Activated naive CD4-positive, alpha-beta T cell treated with Interleukin-2 at 50 U/mL for 16 hours (primary cell): ENCODE data around the gene ZBTB8A.
A peak's percentile ranks its signal among the peaks of the same experiment; 100 is the strongest.
"Not testable (repeated sequence)": the region's sequence is repeated elsewhere in the genome, so short reads cannot be mapped to it uniquely, and the experiment has no call there.

ENCODE experiments used
- DNase-seq: peaks from one replicate; pipeline ENCODE4 v3.0.0-alpha.2; 2020

Gene ZBTB8A

GRCh38 chr1:32539584-32540571, 651 bp downstream of the ZBTB8A start:
- peak; percentile 8 for DNase-seq

- DNase-seq, result no peak
These were observed 1.4 kb downstream of the ZBTB8A start for GRCh38 chr1:32540605-32541004.

- no peak for DNase-seq
These were observed 1.9 kb downstream of the ZBTB8A start for GRCh38 chr1:32541064-32541566.

GRCh38 chr1:32546611-32547010, 7.4 kb downstream of the ZBTB8A start:
- DNase-seq, result no peak

GRCh38 chr1:32549616-32550015, 10.4 kb downstream of the ZBTB8A start:
- DNase-seq, result no peak

GRCh38 chr1:32554288-32554687, 15.1 kb downstream of the ZBTB8A start:
- DNase-seq, result no peak

- not testable (repeated sequence) for DNase-seq
These were observed 17.8 kb downstream of the ZBTB8A start for GRCh38 chr1:32557035-32557434.

GRCh38 chr1:32557812-32558211, 18.6 kb downstream of the ZBTB8A start:
- DNase-seq, result no peak

GRCh38 chr1:32568929-32569328, 29.7 kb downstream of the ZBTB8A start:
- DNase-seq, result no peak

- DNase-seq, result no peak
These were observed 41.3 kb downstream of the ZBTB8A start for GRCh38 chr1:32580348-32581017.

- DNase-seq, result no peak
These were observed 53.7 kb downstream of the ZBTB8A start for GRCh38 chr1:32592943-32593342.

- DNase-seq, result no peak
These were observed 60.8 kb downstream of the ZBTB8A start for GRCh38 chr1:32600034-32600433.

GRCh38 chr1:32605711-32606424, 66.6 kb downstream of the ZBTB8A start:
- DNase-seq, result no peak

- no peak for DNase-seq
These were observed 67.5 kb downstream of the ZBTB8A start for GRCh38 chr1:32606565-32607371.

GRCh38 chr1:32609180-32609579, 70.0 kb downstream of the ZBTB8A start:
- no peak for DNase-seq

- DNase-seq, result no peak
These were observed 72.6 kb downstream of the ZBTB8A start for GRCh38 chr1:32611859-32612188.

- DNase-seq, result peak; percentile 47
These were observed 73.1 kb downstream of the ZBTB8A start for GRCh38 chr1:32612189-32612881.

- DNase-seq, result no peak
These were observed 74.2 kb downstream of the ZBTB8A start for GRCh38 chr1:32613472-32613871.

GRCh38 chr1:32618673-32619221, 79.5 kb downstream of the ZBTB8A start:
- DNase-seq, result no peak

- no peak for DNase-seq
These were observed 80.7 kb downstream of the ZBTB8A start for GRCh38 chr1:32619701-32620485.

- no peak for DNase-seq
These were observed 83.0 kb downstream of the ZBTB8A start for GRCh38 chr1:32622205-32622604.
